Kidney glomerular epithelial cell (primary cell): ENCODE measurements around the gene CNIH3.

Source experiments
- DNase-seq: peaks from one replicate; lab custom pipeline; 2025; lab: John Stamatoyannopoulos, UW

CNIH3 gene

DNA sequence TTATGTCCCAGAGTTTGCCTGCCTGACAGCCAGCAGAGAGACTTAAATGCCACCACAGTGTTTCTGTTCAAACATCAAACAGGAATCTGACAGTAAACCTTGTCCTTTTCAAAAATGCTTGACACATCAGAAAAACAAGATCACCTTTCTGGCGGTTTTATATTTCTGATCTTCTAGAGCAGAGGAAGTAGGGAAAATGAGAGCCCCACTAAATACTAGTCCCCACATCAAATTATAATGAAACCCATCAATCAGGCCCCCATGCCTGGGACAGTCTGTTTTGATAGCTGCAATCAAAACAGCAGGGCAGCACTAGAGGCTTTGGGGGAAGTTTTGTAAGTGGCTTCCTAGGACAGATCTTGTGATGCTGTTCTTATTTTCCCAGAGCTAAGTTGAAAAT, 129.3 kb downstream of the CNIH3 start:
- no peak for DNase-seq

DNA sequence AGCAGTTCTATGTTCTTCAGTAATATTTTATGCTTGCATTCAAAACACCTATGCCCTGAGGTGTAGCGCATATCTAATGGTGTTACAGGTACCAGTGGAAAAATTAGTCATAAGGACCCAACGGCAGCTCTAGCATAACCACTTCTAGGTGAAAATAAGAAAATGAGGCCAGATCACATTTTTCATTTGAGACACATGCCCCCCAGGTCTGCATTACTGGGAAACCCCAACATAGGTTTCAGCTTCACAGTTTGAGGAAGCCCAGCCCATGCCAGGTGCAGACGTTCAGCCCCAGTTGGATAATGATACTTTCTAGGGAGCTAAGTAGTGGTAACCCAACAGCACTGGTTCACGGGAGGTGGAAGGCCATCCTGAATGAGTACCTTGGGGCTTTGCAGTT, 129.8 kb downstream of the CNIH3 start:
- no peak for DNase-seq

DNA sequence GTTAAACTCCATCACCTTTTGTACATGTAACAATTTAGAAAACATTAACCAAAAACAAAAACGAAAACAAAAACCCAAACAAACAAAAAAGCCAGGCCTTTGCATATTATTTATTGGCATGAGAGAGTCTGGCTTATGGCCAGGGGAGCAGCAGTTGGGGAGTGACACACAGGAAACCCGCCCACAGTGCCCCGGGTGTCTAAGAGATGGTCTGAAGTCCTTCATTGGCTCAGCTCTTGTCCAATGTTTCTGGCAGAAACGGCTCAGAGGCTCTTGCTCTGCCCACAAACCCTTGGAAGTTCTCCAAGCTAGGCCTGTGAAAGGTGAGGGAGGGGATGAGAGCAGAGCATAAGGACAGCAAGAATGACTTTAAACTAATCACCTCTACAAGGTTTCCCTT, 131.5 kb downstream of the CNIH3 start:
- peak; percentile 17 for DNase-seq

DNA sequence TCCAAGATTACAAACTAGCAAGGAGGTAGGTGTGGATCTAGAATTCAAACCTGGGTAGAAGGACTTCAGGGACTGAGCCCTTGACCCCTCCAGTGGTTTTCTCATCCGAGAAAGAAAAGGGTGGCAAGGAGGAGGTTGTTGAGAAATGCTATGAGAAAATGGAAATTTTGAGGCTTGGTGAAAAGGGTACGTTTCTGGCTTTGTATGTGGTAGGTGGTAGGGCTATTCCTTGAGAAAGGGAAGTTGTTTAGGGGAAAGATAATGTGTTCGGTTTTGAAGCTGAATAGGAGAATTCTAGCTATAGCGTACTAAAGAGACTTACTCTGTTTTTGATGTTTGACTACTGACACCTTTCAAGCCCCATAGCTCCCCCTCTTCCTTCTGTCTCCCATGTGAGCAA, 133.8 kb downstream of the CNIH3 start:
- DNase-seq, result no peak

DNA sequence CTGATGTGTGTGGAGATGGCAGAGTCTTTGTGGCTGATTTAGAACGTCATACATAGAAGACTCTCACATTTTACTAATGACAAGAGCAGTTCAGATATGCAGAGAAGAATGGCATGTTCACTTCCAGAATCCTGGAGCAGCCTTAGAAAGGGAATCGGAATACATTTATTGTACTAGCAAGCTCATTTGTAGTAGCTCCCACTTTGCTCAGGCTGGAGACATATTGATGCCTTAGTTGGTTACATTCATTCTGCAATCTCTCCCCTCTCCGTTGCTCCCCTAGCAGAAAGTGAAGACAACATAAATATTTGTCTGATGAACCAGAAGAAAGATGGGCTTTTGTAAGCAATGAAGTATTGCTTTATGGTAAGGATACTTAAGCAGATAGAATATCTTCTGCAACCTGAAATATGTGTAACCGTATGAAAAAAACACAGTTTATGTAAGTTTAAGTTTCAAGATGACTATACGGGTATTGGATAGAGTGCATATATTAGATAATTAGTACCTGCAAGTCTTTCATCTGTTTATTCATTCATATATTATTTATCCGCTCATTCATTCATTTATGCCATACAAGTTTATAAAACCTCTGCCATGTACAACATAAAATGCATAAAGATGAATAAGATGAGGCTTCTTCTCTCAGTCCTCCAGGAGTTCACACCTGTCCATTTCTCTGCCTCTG, 135.7 kb downstream of the CNIH3 start:
- DNase-seq, result no peak

DNA sequence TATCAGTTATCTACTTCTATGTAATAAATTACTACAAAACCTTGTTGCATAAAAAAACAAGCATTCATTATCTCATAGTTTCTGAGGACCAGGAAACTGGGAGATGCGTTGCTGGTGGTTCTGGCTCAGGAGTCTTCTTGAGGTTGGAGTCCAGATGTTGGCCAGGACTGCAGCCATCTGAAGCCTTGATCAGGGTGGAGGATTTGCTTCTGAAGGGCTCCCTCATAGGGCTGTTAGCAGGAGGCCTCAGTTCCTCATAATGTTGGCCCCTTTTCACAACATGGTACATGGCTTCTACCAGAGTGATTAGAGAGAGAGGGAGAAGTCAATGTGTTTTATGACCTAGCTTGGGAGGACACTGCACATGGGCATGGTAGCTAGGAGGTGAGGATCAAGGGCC, 137.4 kb downstream of the CNIH3 start:
- no peak for DNase-seq

DNA sequence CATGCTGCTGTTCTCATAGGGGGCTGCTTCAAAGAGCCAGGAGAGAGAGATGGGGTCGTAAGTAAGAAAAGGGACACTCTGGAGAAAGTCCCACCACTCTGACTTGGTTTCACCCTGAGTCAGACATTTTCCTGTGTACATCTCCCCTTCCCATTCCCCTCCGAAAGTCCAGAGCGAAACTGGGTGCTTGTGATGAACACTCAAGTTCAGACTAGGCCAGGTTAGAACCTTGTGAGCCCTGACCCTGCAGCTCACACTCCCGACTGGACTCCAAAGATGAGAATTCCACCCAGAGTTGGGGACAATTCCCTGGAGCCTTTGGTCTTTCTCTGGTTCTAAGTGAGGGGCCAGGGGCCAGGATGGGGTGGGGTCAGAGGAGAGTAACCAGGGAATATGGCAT, 139.5 kb downstream of the CNIH3 start:
- DNase-seq, result no peak

DNA sequence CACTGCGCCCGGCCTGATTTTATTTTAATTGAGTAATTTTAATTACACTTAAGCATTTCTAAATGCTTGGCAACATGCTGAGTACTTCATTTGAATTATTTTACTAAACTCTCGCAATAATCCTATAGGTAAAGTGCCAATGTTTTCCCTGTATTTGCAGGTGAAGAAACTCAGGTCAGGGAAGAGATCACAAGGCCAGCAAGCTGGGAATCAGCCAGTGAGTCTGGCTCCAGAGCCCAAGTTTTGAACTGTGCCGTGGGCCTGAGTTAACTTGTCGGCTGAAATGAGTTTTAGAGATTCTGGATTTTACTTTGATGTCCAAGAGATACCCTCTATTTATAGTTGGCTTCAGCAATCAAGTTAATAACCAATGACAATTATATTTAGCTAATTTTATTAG, 141.4 kb downstream of the CNIH3 start:
- DNase-seq, result no peak

DNA sequence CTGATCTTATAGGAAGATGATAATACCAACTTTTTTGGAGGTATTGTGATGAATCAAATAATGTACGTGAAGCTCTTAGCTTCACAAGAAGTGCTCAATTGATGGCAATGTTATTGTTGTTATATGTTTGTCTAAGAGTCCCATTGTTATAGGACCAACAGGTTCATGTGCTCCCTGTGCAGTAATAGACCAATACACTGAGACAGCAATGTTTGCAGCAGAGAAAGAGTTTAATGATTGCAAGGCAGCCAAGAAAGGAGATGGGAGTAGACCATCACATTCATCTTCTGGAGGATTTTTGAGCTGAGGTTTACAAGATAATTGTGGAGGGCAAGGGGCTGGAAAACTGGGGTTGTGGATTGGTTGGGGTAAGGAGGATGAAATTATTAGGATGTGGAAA, 143.0 kb downstream of the CNIH3 start:
- no peak for DNase-seq

DNA sequence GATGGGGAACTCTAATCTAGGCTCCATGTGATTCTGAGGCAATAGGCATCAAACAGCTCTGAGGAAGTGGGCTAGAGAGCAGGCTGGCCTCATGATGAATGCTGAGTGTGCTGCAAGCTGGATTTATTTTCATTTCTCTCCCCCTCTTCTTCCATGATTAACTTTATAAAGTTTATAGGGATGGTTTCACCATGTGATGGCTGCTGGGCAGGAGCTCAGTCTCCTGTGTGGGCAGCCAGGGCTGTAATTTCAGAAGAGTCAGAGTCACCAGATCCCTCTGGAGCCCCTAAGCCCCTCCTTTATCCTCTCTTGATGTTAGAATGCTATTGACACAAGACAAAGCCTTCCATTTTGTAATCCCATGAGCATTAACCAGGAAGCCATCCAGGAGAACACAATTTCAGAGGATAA, 143.6 kb downstream of the CNIH3 start:
- no peak for DNase-seq

DNA sequence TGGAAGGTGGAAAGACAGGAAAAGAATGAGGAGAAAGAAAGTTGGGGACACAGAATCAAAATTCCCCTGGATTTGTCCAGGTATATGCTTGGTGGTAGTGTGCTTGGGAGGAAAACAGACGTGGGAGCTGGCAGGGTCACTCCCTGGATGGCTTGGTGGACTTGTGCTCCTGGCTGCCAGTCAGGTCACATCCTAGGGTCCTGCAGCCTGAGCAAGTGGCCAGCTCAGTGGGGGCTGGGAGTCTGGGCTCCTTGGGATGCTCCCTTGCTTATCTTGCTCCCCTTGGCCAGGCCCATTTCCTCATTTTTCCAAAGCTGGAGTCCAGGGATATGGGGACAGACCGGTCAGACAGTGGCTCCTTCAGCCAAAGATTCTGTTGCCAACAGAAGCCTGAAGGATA, 144.0 kb downstream of the CNIH3 start:
- no peak for DNase-seq

DNA sequence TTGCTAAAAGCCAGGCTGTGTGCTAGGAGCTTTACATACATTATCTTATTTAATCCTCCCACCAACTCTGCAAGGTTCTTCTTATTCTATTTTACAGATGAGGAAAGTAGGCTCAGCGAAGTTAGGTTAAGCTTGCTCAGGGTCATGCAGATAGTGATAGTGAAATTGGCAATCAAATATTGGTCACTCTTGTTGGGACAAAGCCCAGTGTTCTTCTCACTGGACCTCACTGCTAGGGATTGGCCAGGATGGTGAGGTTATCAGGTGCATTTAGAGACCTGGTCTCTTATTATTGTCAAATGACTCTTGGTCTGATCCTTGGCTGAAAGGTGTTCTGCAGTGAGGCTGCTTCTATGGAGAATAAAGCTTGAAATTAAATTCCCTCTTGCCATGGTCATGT, 145.1 kb downstream of the CNIH3 start:
- DNase-seq, result no peak

DNA sequence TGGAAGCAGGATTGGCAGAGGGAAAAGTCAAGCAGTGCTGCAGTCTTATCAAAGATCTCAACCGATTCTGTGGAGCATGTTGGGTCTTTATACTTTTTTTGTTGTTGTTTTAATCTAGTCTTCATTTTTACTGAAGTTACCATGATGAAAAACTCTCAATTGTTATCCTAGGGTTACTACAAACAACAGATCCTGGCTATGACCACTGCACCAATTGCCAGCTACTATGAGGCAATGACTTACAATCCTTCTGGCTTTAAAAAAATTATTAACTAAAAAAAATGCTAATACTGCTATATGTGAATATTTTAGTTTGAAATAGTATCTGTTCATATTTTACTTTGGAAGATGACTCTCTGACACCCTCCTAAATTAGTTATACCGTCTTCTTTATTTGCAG, 145.9 kb downstream of the CNIH3 start:
- DNase-seq, result no peak

DNA sequence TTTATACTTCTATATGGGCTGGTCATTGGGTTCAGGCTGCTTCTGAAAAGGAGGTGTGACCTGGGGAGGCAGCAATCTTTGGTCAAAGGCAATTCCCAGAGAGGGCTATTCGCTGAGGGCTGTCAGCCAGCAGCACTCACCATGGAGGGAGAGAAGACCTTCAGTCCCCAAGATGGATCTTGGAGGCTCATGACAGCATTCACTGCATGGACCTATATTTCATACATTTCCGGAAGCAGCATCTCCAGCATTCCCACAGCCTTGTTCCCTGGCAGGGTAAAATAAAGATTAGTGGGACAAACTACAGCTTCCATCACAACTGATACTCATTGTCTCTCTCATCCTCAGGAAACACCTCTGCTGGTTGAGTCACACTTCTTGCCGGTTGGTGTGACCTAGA, 146.6 kb downstream of the CNIH3 start:
- no peak for DNase-seq

DNA sequence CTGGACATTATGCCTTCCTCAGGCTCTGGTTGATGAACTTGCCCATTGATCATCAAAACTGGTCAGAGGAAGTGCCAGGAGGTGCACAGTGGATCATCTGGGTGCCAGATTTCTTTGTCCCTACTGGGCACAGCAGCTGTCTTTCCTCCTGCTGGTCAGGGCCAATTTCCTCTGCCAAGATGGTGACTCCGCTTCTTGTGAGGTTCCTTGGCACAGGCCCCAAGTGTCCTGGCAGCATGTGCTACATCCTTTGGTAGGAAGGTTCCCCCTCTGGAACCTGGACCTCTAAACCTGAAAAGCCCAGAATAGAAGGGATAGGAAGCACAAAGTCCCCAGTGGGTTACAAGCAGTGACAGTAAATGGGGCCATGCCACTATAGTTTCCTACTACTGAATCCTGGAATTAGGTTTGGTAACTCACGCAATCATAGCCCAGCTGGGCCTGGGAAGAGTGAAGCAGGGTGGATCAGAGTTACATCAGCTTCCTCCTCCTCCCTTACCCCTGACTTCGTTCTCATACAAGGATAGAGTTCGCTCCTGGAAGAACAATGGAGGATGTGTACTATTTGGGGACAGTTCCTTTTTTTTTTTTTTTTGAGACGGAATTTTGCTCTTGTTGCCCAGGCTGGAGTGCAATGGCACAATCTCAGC, 147.1 kb downstream of the CNIH3 start:
- no peak for DNase-seq

DNA sequence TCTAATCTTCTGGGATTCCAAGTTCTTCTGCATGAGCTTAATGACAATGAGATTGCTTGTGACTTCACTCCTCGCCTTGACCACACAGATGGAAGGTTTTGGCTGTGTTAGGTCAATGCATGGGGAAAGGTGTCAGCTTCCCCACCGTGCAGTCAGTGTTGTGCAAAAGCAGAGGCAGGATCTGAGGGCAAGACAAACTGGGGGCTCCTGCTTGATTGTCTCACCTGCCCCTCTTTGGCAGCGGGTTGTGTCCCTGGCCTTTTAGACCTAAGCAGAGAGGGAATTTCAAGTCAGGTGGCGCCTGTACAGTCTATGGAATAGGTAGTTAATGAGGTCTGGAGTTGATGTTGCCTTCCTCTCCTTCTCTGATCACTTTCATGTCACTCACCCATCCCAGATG, 150.1 kb downstream of the CNIH3 start:
- no peak for DNase-seq

DNA sequence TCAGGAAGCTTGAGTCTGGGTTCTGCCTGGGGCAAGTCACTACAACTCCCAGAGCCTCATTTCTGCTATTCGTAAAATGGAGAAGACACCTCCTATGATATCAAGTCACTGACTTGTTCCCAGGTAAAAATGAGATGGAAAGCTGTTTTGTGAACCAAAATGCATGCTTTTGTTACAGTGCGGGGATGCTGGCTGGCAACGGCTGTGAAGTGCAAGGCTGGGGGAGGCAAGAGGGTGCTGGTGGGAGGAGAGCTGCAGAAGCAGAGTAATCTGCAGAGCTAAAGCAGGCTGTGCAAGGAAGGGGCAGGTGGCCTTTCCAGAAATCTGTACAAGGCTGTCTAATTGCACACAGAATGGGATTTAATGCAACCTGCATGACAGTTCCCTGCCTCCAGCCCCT, 150.9 kb downstream of the CNIH3 start:
- no peak for DNase-seq

DNA sequence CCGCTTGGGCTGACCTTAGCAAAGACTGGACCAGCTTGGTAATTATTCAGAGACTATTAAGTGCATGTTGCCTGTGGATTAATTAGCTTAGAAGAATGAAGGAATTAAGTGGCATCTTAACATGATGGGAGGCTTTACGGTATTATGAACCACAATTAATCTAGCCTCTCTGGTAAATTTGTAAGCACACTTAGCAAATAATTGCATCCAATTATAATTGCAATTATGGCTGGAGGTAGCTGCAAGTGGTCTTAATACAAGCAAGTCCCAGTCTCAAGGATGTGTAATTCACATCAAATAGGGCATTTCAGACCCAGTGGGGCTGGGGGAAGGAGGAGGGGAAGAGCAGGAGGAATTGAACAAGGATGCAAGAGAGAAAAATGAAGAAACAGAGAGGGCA, 151.6 kb downstream of the CNIH3 start:
- DNase-seq, result no peak

DNA sequence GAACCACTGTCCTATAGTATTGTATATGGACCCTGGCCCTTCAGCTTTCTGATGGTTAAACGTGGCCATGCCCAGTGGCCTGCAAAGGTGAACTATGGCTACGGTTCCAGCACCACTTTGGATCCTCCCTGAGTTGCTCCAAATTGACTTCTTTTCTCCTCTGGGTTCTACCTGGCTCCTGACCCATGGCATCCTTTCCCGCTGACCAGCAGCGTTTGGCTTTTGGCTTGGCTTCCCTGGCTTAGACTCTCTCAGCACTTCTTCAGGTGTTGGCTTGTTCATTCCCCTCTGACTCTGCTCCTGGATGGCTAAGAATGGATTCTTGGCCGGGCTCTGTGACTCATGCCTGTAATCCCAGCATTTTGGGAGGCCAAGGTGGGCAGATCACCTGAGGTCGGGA, 152.9 kb downstream of the CNIH3 start:
- DNase-seq, result no peak

DNA sequence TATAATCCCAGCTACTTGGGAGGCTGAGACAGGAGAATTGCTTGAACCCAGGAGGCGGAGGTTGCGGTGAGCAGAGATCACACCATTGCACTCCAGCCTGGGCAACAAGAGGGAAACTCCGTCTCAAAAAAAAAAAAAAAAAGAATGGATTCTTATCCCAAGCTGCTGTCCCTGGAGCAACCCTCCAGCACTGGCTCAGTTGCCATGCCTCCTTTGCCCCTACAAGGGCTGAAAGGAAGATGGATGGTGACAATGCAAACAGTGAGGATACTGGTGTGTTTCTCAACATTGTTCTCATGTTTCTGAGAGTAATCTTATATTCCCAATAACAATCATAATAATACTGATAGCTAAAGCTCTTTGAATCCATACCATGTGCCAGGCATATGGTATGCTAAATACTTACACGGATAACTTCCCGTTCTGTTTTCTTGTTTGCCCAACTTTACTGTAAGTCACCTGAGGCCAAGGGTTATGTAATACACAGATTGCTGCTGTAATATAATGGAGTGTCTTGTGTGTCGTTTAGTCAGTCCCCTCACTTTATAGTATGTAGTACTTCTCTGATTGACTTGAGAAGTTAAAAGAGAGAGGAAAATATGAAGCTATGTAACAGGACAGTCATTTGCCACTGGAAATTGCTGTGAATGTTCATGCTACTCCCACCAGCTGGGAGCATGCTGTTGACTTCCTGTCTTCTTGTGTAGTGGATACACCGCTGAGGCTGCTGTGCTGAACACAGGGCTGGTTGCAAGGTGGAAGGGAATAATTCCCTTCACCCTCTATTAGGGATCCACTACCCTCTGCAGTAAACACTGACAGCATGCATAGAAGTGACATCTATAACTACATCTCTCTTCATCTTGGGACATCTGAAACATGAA, 153.6 kb downstream of the CNIH3 start:
- DNase-seq, result no peak

DNA sequence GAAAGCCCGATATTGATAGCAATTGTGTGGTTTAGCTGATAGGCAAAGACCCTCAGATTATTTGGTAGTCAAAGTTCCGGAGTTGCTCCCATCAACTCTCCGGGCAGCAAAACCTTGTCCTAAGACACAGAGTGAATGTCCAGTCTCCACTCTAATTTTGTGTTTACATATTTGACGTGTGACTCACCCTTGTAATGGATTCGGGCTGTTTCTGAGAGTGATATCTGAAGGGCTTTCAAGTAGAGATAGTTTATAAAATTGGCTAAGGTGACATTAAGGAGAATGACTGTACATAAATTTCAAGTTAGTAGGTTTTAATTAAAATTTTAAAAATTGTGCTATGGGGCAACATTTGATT, 154.2 kb downstream of the CNIH3 start:
- DNase-seq, result peak; percentile 0

DNA sequence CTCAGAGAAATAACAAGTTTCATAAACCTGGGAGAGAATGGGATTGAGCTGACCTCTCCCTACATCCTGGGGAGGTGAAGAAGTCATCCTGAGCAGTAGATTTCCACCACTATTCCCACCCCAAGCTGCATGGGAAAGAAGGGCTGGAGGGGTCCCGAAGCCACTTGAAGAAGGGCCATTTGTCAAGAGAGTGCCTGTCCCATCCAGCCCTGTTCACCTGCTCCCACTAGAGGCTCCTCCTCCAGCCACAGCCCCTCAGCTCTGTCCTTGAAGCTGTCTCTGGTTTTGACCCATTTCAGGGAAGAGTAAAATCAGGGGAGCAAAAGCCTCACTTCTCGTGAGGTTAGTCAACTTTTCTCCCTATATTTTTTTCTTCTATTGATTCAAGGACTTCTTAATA, 157.5 kb downstream of the CNIH3 start:
- DNase-seq, result no peak

DNA sequence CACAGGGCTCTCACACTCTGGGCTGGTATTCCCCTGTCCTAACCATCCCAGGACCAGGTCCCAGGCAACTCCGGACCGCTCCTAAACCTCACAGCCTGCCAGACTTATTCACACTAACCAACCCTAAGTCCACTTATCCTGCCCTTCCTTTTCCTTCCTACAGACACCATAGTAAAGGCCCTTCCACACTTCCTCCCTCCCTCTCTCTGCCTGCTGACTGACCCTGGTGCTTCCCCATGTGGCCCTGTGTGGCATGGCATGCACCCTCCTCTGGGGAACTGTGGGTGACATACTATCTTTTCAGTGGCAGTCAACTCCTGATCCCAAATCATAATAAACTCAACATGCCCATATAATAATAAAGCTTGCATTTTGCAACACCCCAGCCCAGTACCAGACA, 158.3 kb downstream of the CNIH3 start:
- no peak for DNase-seq
